ENCODE data around the gene FAM181A.

- TF ChIP-seq FOXM1 (IDR thresholded peaks at IDR 0.05; ENCODE audit: borderline replicate concordance) (no peak), SUZ12 (IDR thresholded peaks at IDR 0.05) (no peak), ZNF384 (IDR thresholded peaks at IDR 0.05) (no peak), HDGF (IDR thresholded peaks at IDR 0.05; ENCODE audit: borderline replicate concordance) (no peak), BHLHE40 (IDR thresholded peaks at IDR 0.05; ENCODE audit: borderline replicate concordance) (no peak)
- TF ChIP-seq, protein P1, sequence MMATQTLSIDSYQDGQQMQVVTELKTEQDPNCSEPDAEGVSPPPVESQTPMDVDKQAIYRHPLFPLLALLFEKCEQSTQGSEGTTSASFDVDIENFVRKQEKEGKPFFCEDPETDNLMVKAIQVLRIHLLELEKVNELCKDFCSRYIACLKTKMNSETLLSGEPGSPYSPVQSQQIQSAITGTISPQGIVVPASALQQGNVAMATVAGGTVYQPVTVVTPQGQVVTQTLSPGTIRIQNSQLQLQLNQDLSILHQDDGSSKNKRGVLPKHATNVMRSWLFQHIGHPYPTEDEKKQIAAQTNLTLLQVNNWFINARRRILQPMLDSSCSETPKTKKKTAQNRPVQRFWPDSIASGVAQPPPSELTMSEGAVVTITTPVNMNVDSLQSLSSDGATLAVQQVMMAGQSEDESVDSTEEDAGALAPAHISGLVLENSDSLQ (IDR thresholded peaks at IDR 0.05): no peak
Measured at GRCh38 chr14:93964281-93964680, 37.1 kb downstream of the FAM181A start.
